Epithelial cell of proximal tubule (primary cell): Measurements from ENCODE around the gene PSMB1. TPM values are rescaled to one million over a fixed set of nuclear protein-coding genes. Genes with fewer than 3 reads are reported as not detected.

Experiments used
- DNase-seq: peaks from one replicate; pipeline ENCODE4 v3.0.0-alpha.2; 2011; ENCODE audit warnings: low read depth
- H3K4me3 ChIP-seq: 2 replicates; pipeline ENCODE4 v1.5.1; 2011; ENCODE audit warnings: low read depth, mild to moderate bottlenecking, low read length
- total RNA-seq: library from RNA; depleted of rRNA; stranded (reverse); fragments of >200 nt; gene quantifications from 2 replicates; pipeline ENCODE4 v1.2.3, GENCODE V29; 2015
- TF ChIP-seq, protein P1 (sequence below): conservative IDR thresholded peaks from 2 replicates; pipeline ENCODE4 v1.5.1; 2012; ENCODE audit warnings: low read depth, mild to moderate bottlenecking, low read length

Gene PSMB1
- total RNA-seq, 1 donor from 2014 or later = 282 TPM

DNA sequence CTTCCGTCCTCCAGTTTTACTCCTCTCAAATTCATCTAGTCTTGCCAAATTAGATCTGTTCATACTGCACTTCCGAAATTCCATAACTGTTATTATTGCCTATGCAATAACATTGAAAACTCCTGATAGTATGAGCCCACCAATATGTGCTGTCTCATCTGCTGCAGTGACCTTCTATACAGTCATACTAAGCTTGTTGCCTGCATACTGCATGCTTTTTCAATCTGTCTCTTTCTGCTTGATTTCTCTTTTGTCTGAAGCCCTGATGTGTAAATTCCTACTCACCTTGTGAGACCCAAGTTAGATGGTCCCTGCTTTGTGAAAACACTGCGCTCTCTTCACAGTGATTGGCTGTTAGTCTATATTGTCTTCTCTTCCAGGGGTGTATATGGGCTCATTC is 2.2 kb upstream of the PSMB1 start:
- TF ChIP-seq, protein P1, sequence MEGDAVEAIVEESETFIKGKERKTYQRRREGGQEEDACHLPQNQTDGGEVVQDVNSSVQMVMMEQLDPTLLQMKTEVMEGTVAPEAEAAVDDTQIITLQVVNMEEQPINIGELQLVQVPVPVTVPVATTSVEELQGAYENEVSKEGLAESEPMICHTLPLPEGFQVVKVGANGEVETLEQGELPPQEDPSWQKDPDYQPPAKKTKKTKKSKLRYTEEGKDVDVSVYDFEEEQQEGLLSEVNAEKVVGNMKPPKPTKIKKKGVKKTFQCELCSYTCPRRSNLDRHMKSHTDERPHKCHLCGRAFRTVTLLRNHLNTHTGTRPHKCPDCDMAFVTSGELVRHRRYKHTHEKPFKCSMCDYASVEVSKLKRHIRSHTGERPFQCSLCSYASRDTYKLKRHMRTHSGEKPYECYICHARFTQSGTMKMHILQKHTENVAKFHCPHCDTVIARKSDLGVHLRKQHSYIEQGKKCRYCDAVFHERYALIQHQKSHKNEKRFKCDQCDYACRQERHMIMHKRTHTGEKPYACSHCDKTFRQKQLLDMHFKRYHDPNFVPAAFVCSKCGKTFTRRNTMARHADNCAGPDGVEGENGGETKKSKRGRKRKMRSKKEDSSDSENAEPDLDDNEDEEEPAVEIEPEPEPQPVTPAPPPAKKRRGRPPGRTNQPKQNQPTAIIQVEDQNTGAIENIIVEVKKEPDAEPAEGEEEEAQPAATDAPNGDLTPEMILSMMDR = no peak

DNA sequence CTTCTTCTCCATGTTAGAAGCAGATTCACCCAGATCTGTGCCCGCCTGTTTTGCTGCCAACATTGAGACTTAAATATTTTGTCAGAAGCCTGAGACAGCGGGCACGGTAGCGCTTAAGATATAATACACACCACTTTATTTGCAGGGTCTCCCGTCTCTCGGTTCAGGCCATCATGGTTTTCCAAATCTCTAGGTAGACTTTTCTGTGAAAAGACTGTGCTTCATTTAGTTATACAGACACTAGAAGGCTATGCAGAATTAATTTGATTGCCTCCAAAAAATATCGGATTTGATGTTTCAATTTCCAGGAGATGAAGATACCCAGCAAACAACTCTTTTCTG is 1.7 kb upstream of the PSMB1 start:
- TF ChIP-seq, protein P1 = no peak
- peak overlapping the region; percentile 90 for H3K4me3 ChIP-seq
- DNase-seq = no peak

More for the DNA sequence above, 2.2 kb upstream of the PSMB1 start:
- no peak for DNase-seq
- H3K4me3 ChIP-seq = peak overlapping the region; percentile 90

DNA sequence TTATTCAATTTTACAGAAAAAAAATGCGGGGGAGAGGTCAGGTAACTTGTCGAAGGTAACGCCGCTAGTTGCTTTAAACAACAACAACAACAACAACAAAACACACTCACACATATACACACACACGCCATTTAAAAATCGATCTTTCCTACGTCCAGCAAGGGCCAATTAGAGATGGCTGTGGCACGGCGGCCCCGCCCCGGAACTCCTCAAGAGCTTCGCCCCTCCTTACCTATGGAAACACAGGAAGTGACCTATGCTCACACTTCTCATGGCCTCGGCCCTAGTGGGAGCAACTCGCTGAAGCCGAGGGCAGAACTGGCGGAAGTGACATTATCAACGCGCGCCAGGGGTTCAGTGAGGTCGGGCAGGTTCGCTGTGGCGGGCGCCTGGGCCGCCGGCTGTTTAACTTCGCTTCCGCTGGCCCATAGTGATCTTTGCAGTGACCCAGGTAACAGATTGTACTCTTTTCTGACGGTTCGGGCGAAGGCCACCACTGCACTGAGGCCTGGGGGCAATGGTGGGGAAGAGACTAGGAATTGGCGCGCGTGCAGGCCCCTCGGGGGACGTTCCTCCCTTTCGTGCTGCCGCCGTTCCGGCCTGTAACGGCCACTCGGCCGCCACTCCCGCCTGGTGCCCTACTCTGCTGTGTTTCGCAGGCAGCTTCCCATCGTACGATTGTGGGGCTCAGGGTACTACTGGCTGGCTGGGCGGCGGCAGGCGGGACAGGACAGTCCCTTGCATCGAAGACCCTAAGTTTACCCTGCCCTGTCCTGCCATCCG is 1.1 kb upstream of the PSMB1 start, which contains the start of gene TBP:
TBP (plus strand) TSS at position 357 of the 783 bp plus-strand sequence. CDS start 2,661 bp downstream, outside the sequence.
- H3K4me3 ChIP-seq = peak within 1 kb of the TSS; percentile 90
- peak; percentile 94 for DNase-seq
- TF ChIP-seq, protein P1 = no peak

DNA sequence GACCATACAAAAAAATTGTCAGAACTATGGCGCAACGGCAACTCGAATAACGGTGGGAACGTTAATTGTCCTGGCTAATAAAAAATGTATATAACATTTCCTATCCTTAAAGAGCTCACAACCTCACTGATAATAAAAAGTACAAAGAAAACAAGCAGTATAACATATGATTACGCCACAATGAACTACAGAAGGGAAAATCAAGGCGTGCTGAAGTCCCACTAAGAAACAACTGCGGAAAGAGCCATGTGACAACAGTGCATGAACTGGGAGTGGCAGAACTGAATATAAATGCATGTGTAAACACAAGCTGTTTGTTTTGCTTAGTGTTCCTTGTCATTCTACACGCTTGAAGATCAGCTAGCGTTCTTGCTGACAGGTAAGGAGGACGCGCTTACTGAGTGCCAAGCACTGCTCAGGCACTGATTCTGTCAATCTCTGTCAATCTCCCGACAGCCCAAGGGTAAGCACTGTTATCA is 466 bp upstream of the PSMB1 start:
- H3K4me3 ChIP-seq = peak overlapping the region; percentile 90
- TF ChIP-seq, protein P1 = no peak
- no peak for DNase-seq

DNA sequence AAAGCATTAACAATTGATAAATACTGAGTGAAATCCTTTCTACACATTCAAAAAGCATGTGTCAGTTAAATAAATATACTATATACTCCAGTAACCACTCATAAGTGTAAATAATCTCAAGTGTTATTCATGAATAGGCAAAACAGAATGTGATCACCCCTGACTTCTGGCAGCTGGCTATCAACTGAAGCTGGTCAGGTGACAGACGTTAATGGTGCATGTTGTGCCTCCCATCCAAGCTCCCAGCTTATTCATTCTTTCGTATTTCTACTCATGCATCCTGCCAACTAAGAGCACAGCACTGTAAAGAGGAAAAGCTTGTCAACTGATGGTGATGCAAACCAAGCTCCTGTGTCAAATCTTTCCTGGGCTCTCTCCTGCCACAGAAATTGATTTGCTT is 7.7 kb downstream of the PSMB1 start:
- TF ChIP-seq, protein P1 = no peak
- DNase-seq = no peak
- no peak overlapping the region for H3K4me3 ChIP-seq

DNA sequence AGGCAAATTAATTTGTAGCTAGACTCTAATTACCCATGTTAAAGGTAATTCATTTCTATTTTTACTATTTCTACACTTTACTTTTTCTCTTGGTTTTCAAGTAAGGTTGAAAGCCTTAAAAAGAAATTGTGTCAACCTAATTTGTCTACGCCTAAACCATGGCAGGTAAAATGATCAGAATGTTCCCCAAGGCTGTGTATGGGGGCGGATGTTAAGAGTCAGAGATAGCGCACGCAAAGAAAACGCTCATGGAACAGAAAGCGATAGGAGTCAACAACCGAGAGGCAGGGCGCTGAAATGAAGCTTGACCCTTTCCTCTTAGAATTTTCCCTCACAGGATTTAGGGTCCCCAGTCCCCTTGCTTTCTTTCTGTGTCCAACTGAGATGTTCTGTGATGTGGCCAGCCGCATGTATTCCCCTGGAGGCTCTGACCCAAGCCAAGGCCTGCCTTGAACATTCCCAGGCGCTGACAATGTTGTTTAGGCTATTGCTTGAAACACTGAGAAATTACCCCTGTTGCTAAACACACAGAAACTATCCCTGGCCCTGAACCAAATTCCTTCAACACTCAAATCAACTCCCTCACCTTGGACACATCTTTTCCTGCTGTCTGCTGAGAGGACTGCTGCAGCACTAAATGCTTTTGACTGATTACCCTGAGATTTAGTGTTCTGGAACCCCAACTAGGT is 10.9 kb downstream of the PSMB1 start:
- TF ChIP-seq, protein P1 = no peak
- H3K4me3 ChIP-seq = no peak overlapping the region
- no peak for DNase-seq
